HepG2 (cell line): ENCODE measurements around the gene NIN. TPM values are rescaled to one million over a fixed set of nuclear protein-coding genes. Genes with fewer than 3 reads are reported as not detected.
A peak's percentile ranks its signal among the peaks of the same experiment; 100 is the strongest.

Source experiments
- AGO2 ChIP-seq: fragments of 200-400 bp; formaldehyde crosslinking; optimal IDR thresholded peaks from 2 replicates; pipeline ENCODE3; 2017; ENCODE audit warnings: mild to moderate bottlenecking, low read depth, low read length, moderate library complexity
- HCFC1 ChIP-seq: fragments of 150-350 bp; IDR thresholded peaks from 2 replicates; pipeline ENCODE4 v1.6.1; 2014; ENCODE audit warnings: low read depth, low read length
- HOXA9 ChIP-seq: sonication (generic); formaldehyde crosslinking; IDR thresholded peaks from 2 replicates; pipeline ENCODE4 v1.8.1; 2022; ENCODE audit warnings: missing genetic modification reagents, mild to moderate bottlenecking, moderate library complexity, borderline replicate concordance
- JUND ChIP-seq: sonication (generic); formaldehyde crosslinking; IDR thresholded peaks from 2 replicates; pipeline ENCODE4 v1.8.0; 2022; ENCODE audit warnings: mild to moderate bottlenecking, missing genetic modification reagents
- MIER3 ChIP-seq: IDR thresholded peaks from 2 replicates; pipeline ENCODE4 v1.6.1; 2016; ENCODE audit warnings: missing compliant biosample characterization, borderline replicate concordance
- MTA3 ChIP-seq: sonication (generic); formaldehyde crosslinking; IDR thresholded peaks from 2 replicates; pipeline ENCODE4 v1.4.0; 2020; ENCODE audit warnings: missing genetic modification reagents
- MTERF4 ChIP-seq: sonication (generic); formaldehyde crosslinking; IDR thresholded peaks from 2 replicates; pipeline ENCODE4 v1.8.0; 2023; ENCODE audit warnings: mild to moderate bottlenecking, missing genetic modification reagents
- PRDM10 ChIP-seq: sonication (generic); formaldehyde crosslinking; IDR thresholded peaks from 2 replicates; pipeline ENCODE4 v1.4.0; 2020; ENCODE audit warnings: low read depth, missing genetic modification reagents
- SCMH1 ChIP-seq: sonication (generic); formaldehyde crosslinking; IDR thresholded peaks from 2 replicates; pipeline ENCODE4 v1.9.0; 2021; ENCODE audit warnings: missing genetic modification reagents, mild to moderate bottlenecking, borderline replicate concordance
- STAT5B ChIP-seq: sonication (generic); formaldehyde crosslinking; IDR thresholded peaks from 2 replicates; pipeline ENCODE4 v1.4.0; 2020; ENCODE audit warnings: missing genetic modification reagents
- TEAD2 ChIP-seq: sonication (generic); formaldehyde crosslinking; IDR thresholded peaks from 2 replicates; pipeline ENCODE4 v1.9.0; 2021; ENCODE audit warnings: missing genetic modification reagents
- ZHX2 ChIP-seq, 2 experiments: sonication (generic) in 1 of 2; formaldehyde crosslinking in 1 of 2; IDR thresholded peaks; 2 replicates each; pipeline versions ENCODE4 v1.6.1 to v1.9.0; 2014 to 2022; ENCODE audit warnings: antibody characterized with exemption in 1 of 2, borderline replicate concordance in 1 of 2, inconsistent platforms in 1 of 2, low read depth in 1 of 2, missing genetic modification reagents in 1 of 2
- ZXDC ChIP-seq: sonication (generic); formaldehyde crosslinking; IDR thresholded peaks from 2 replicates; pipeline ENCODE4 v1.5.0; 2020; ENCODE audit warnings: mild to moderate bottlenecking, missing genetic modification reagents
- polyA plus RNA-seq, 8 experiments: library from polyadenylated mRNA; depleted of rRNA in 3 of 8; stranded (reverse) in 7 of 8; unstranded in 1 of 8; fragments of >200 nt; fragmentation: Illumina TruSeq in 4 of 8; extraction: Trizol in 4 of 8; gene quantifications; 2 replicates each; pipeline versions ENCODE4 v1.2.1 to v1.2.3, GENCODE V29; 2011 to 2016; ENCODE audit warnings: low read depth in 4 of 8, missing spikeins in 1 of 8, mixed read lengths in 1 of 8; ENCODE audit not compliant: insufficient read depth in 1 of 8
- total RNA-seq, 5 experiments: library from RNA; depleted of rRNA; stranded (reverse); fragments of >200 nt; fragmentation: Illumina TruSeq; extraction: Trizol; gene quantifications; 2 replicates each; pipeline ENCODE4 v1.2.3, GENCODE V29; 2016; ENCODE audit warnings: low read depth in 1 of 5

Gene NIN
- total and polyA plus RNA-seq, 2 of the 13 experiments (the other 11 are each of a cell fraction or from before 2014, with no cell fraction given) = 2.8 to 9.7 TPM

GRCh38 chr14:50834802-50835276, 3.9 kb upstream of the NIN start (continued):
- no peak for TF ChIP-seq MTERF4 (CRISPR knock-in tag)
- no peak for TF ChIP-seq JUND
- TF ChIP-seq AGO2 = no peak
- TF ChIP-seq MIER3 (CRISPR knock-in tag) = peak; percentile 43; the same call in 1 of the 2 replicates
- no peak for TF ChIP-seq ZXDC (CRISPR knock-in tag)
- no peak for TF ChIP-seq HCFC1
- TF ChIP-seq SCMH1 = no peak
- no peak for TF ChIP-seq MTA3 (CRISPR knock-in tag)
- TF ChIP-seq STAT5B (CRISPR knock-in tag) = no peak
- no peak for TF ChIP-seq TEAD2 (CRISPR knock-in tag)
- TF ChIP-seq ZHX2 (IDR thresholded peaks at IDR 0.05; ENCODE audit: low read depth) = no peak
- TF ChIP-seq ZHX2 (CRISPR knock-in tag; IDR thresholded peaks at IDR 0.05; ENCODE audit: borderline replicate concordance) = no peak
- no peak for TF ChIP-seq HOXA9 (CRISPR knock-in tag)
- TF ChIP-seq PRDM10 (CRISPR knock-in tag) = no peak
